ENCODE measurements around the gene RAI1. TPM values are rescaled to one million over a fixed set of nuclear protein-coding genes. Genes with fewer than 3 reads are reported as not detected.

The RAI1 gene
- total and polyA plus RNA-seq, 10 of the 15 experiments (the other 5 are each of a cell fraction or from before 2014, with no cell fraction given), result 0.66 to 37.7 (median 6.0) TPM

GRCh38 chr17:17766077-17766743 lies 85.0 kb downstream of the RAI1 start:
- Histone ChIP-seq H3K36me3 (ENCODE audit: control insufficient read depth in 2 of 2, insufficient read depth in 2 of 2, low read length in 1 of 2) (peaks cover 0 to 9% of the 10 kb centered on the region in 2 experiments; a peak in 2 of 4 replicates), H3K4me1 (ENCODE audit: control insufficient read depth, insufficient read depth, low read length) (peaks cover 18% of the 10 kb centered on the region), H3K27me3 (replicated peaks in 1 of 2; ENCODE audit: control insufficient read depth in 2 of 2, insufficient read depth in 2 of 2, low read length in 1 of 2) (no peaks in the 10 kb centered on the region), H4K20me1 (ENCODE audit: control insufficient read depth, insufficient read depth) (no peaks in the 10 kb centered on the region; the same call in 1 of the 2 replicates), H3K9me3 (replicated peaks; ENCODE audit: control insufficient read depth, insufficient read depth, low read length) (no peaks in the 10 kb centered on the region), H2AFZ (ENCODE audit: control insufficient read depth, low read depth, low read length) (peak overlapping the region; percentile 48), H3K79me2 (ENCODE audit: control insufficient read depth, insufficient read depth, low read length) (no peaks in the 10 kb centered on the region; the same call in 1 of the 2 replicates), H3K4me2 (ENCODE audit: control insufficient read depth, insufficient read depth) (peak overlapping the region; percentile 31), H3K27ac (ENCODE audit: control insufficient read depth, insufficient read depth) (peak overlapping the region; percentile 41), H3K4me3 (no peak overlapping the region), H3K9ac (ENCODE audit: control insufficient read depth, insufficient read depth, low read length) (peak overlapping the region; percentile 47)
- FAIRE-seq (peak; percentile 90), ATAC-seq (peak; percentile 83), DNase-seq (ENCODE audit: low read depth, low spot score) (no peak)
- ChIA-PET CTCF (interaction anchor here (1.1 kb wide), 1 partner anchor 36 kb away, joined by 3 read pairs; no protein-coding TSS in a partner anchor), RAD21 (ENCODE audit: unreplicated experiment) (no interaction called here), POLR2A (no interaction called here), SMC1A (ENCODE audit: uncharacterized antibody, unreplicated experiment) (no interaction called here)
- whole genome bisulfite sequencing (ENCODE audit: insufficient coverage, insufficient replicate concordance, low lambda C conversion rate, missing lambda C conversion rate), result 14% methylated on average over 20 of the region's 20 CpGs
- BruUV-seq (replicated peaks), result no TSS peak
- in situ Hi-C loops (cut with MboI) (no loop called here), intact Hi-C loops (cut with micrococcal nuclease; ENCODE audit: unreplicated experiment) (no loop called here)
- TF ChIP-seq YBX1 (IDR thresholded peaks at IDR 0.05), result no peak
- TF ChIP-seq PBX3 (IDR thresholded peaks at IDR 0.05; ENCODE audit: insufficient replicate concordance, low read depth, low read length), result peak; percentile 60
- TF ChIP-seq BMI1 (IDR thresholded peaks at IDR 0.05; ENCODE audit: borderline replicate concordance), result no peak
- TF ChIP-seq PKNOX1 (IDR thresholded peaks at IDR 0.05), result peak; percentile 87
- no peak for TF ChIP-seq BCLAF1 (IDR thresholded peaks at IDR 0.05)
- TF ChIP-seq NKRF (conservative IDR thresholded peaks at IDR 0.05), result no peak
- no peak for TF ChIP-seq NFYB (IDR thresholded peaks at IDR 0.05; ENCODE audit: insufficient read depth, low read depth, low read length)
- no peak for TF ChIP-seq ZNF217 (IDR thresholded peaks at IDR 0.05)
- no peak for TF ChIP-seq SIX5 (IDR thresholded peaks at IDR 0.05; ENCODE audit: low read depth, low read length, severe bottlenecking)
- no peak for TF ChIP-seq BCL3 (IDR thresholded peaks at IDR 0.05; ENCODE audit: borderline replicate concordance, insufficient read depth, low read depth, low read length, poor library complexity, severe bottlenecking)
- no peak for TF ChIP-seq RCOR1 (conservative IDR thresholded peaks at IDR 0.05; ENCODE audit: low read depth, low read length)
- TF ChIP-seq CHD4 (IDR thresholded peaks at IDR 0.05), result no peak
- no peak; the same call in 1 of the 2 replicates for TF ChIP-seq RUNX3 (IDR thresholded peaks at IDR 0.05; ENCODE audit: low read length)
- TF ChIP-seq SREBF1 (IDR thresholded peaks at IDR 0.05; ENCODE audit: low read length), result no peak
- peak; percentile 80 for TF ChIP-seq POLR2A (IDR thresholded peaks at IDR 0.05; ENCODE audit: low read depth, low read length)
